DOHH2 (cell line): ENCODE data around the gene RAB13.

Experiments
- EZH2phosphoT487 ChIP-seq: fragments of 200-600 bp; sonication (generic); IDR thresholded peaks from 2 replicates; pipeline ENCODE4 v1.6.1; 2017; ENCODE audit warnings: borderline replicate concordance, mild to moderate bottlenecking, antibody characterized with exemption, low read length, moderate library complexity, mixed read lengths
- TF ChIP-seq, protein P1 (sequence below): fragments of 200-600 bp; sonication (generic); IDR thresholded peaks from one replicate; pipeline ENCODE4 v1.5.1; 2014; ENCODE audit warnings: antibody characterized with exemption, mild to moderate bottlenecking, low read depth, low read length; ENCODE audit not compliant: poor library complexity, severe bottlenecking

DNA sequence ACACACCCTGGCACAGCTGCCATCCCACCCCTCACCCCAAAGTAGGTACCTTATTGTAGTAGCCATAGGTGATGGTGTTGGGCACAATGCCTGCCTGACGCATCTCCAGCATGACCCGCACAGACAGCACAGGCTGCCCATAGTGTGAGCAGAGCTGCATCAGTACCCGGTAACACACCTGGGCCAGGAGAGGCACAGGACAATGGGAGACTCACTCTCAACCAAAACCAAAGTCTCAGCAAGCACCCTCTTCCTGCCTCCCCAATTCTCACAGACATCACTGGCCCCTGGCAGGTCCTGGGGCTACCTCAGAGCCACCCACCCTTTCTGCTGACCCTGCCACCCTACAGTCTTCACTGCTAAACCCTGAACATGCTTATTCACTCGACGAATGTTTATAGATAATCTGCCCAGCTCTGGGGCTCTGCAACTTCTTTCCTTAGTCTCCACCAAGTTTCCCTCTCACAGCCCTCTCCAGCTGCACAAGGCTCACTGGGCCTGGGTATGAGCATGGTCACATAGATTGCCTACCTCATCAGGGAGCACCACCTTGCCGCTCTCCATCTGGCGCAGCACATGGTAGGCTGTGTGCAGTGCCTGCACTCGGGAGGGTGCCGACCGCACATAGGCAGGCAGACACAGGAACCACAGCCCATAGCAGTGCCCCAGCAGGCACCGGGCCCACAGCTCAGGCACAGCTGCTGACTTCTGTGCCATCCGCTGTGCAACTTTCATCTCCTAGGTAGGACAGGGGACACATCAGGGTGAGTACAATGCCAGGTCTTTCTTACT, 49.9 kb downstream of the RAB13 start:
- TF ChIP-seq, protein P1, sequence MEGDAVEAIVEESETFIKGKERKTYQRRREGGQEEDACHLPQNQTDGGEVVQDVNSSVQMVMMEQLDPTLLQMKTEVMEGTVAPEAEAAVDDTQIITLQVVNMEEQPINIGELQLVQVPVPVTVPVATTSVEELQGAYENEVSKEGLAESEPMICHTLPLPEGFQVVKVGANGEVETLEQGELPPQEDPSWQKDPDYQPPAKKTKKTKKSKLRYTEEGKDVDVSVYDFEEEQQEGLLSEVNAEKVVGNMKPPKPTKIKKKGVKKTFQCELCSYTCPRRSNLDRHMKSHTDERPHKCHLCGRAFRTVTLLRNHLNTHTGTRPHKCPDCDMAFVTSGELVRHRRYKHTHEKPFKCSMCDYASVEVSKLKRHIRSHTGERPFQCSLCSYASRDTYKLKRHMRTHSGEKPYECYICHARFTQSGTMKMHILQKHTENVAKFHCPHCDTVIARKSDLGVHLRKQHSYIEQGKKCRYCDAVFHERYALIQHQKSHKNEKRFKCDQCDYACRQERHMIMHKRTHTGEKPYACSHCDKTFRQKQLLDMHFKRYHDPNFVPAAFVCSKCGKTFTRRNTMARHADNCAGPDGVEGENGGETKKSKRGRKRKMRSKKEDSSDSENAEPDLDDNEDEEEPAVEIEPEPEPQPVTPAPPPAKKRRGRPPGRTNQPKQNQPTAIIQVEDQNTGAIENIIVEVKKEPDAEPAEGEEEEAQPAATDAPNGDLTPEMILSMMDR, result no peak
- TF ChIP-seq EZH2phosphoT487, result no peak
